Epithelial cell of proximal tubule (primary cell): ENCODE data around the gene LEFTY1. TPM values are rescaled to one million over a fixed set of nuclear protein-coding genes. Genes with fewer than 3 reads are reported as not detected.

Source experiments
- DNase-seq: peaks from one replicate; pipeline ENCODE4 v3.0.0-alpha.2; 2011; ENCODE audit warnings: low read depth
- H3K4me3 ChIP-seq: 2 replicates; pipeline ENCODE4 v1.5.1; 2011; ENCODE audit warnings: low read depth, mild to moderate bottlenecking, low read length
- CTCF ChIP-seq: conservative IDR thresholded peaks from 2 replicates; pipeline ENCODE4 v1.5.1; 2012; ENCODE audit warnings: low read depth, mild to moderate bottlenecking, low read length
- total RNA-seq: library from RNA; depleted of rRNA; stranded (reverse); fragments of >200 nt; gene quantifications from 2 replicates; pipeline ENCODE4 v1.2.3, GENCODE V29; 2015

Gene LEFTY1
- total RNA-seq, 1 donor from 2014 or later: not detected

DNA sequence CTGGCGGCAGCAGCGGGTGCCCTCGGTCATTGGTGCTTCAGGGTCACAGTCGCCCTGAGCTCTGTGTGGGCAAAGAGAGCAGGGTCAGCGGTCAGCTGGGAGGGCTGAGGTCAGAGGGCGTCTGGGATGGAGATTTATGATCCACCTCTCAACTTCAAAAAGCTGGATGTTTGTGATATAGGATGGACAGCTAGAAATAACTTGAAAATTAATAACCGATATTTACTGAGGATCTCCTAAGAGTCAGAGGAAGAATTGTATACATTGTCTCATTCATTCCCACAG lies 2.0 kb downstream of the LEFTY1 start:
- no peak for TF ChIP-seq CTCF
- no peak overlapping the region for H3K4me3 ChIP-seq
- no peak for DNase-seq

- DNase-seq: no peak
- TF ChIP-seq CTCF: no peak
- no peak overlapping the region for H3K4me3 ChIP-seq
These were observed 2.6 kb downstream of the LEFTY1 start for GRCh38 chr1:225886159-225887029.

- TF ChIP-seq CTCF: no peak
- no peak for DNase-seq
These were observed 3.6 kb downstream of the LEFTY1 start for GRCh38 chr1:225885336-225885735.

GRCh38 chr1:225883616-225884265 lies 5.2 kb downstream of the LEFTY1 start:
- no peak for TF ChIP-seq CTCF
- peak overlapping the region; percentile 97 for H3K4me3 ChIP-seq
- DNase-seq: no peak

More at GRCh38 chr1:225885336-225885735, 3.6 kb downstream of the LEFTY1 start:
- H3K4me3 ChIP-seq: no peak overlapping the region

DNA sequence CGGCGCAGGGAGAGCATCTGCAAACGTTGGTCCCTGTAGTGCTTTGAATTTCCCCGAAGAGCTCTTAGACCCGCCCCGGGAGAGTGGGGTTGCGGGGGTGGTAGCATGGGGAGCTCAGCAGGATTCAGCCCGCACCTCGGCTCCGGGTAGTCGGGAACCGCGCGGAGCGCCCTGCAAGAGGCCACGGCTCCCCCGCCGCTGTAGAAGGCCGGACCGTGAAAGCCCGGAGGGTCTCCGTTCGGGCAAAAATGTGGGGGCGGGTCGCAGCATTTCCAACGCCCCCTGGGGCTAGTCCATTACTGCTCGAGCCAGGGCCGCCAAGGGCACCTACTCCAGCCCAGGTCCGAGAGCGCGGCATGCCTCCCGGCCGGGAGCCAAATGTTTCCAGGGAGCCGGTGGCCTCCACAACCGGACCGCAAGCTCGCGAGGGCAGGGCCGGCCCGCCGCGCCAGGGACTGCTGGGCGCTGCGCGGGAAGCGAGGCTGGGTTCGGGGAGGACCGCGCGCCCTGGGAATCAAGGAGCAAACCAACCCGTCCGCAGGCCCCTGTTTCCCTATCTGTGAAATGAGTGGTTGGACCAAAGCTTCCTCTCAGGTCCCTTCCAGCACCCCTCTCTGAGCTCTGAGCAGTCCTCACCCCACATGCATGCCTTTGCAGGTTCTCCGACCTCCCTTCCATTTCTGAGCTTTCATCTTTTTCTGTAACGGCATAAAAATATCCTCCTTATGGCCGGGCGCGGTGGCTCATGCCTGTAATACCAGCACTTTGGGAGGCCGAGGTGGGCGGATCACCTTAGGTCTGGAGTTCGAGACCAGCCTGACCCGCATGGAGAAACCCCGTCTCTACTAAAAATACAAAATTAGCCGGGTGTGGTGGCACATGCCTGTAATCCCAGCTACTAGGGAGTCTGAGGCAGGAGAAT lies 6.0 kb downstream of the LEFTY1 start:
- no peak for DNase-seq
- H3K4me3 ChIP-seq: peak overlapping the region; percentile 97
- TF ChIP-seq CTCF: no peak

GRCh38 chr1:225881959-225882693 lies 6.8 kb downstream of the LEFTY1 start, which contains the start of gene TMEM63A:
Gene TMEM63A, minus strand, starts transcription at chr1:225882380. Its CDS starts 4,800 bp downstream, at chr1:225877580.
- peak; percentile 19 for TF ChIP-seq CTCF
- H3K4me3 ChIP-seq: peak within 1 kb of the TSS; percentile 97
- no peak for DNase-seq
